HepG2 (cell line): ENCODE data around the gene TM9SF4. TPM values are rescaled to one million over a fixed set of nuclear protein-coding genes. Genes with fewer than 3 reads are reported as not detected.
A peak's percentile ranks its signal among the peaks of the same experiment; 100 is the strongest.

Experiments
- ONECUT2 ChIP-seq: sonication (generic); formaldehyde crosslinking; IDR thresholded peaks from 2 replicates; pipeline ENCODE4 v1.4.0; 2020; ENCODE audit warnings: missing genetic modification reagents
- PCBP2 ChIP-seq: fragments of 200-400 bp; formaldehyde crosslinking; optimal IDR thresholded peaks from 2 replicates; pipeline ENCODE3; 2018; ENCODE audit warnings: low read length, low read depth; ENCODE audit not compliant: poor library complexity, severe bottlenecking
- ZNF567 ChIP-seq: sonication (generic); formaldehyde crosslinking; IDR thresholded peaks from 2 replicates; pipeline ENCODE4 v1.8.1; 2023; ENCODE audit warnings: mild to moderate bottlenecking, missing genetic modification reagents, borderline replicate concordance
- polyA plus RNA-seq, 8 experiments: library from polyadenylated mRNA; depleted of rRNA in 3 of 8; stranded (reverse) in 7 of 8; unstranded in 1 of 8; fragments of >200 nt; fragmentation: Illumina TruSeq in 4 of 8; extraction: Trizol in 4 of 8; gene quantifications; 2 replicates each; pipeline versions ENCODE4 v1.2.1 to v1.2.3, GENCODE V29; 2011 to 2016; ENCODE audit warnings: low read depth in 4 of 8, missing spikeins in 1 of 8, mixed read lengths in 1 of 8; ENCODE audit not compliant: insufficient read depth in 1 of 8
- total RNA-seq, 5 experiments: library from RNA; depleted of rRNA; stranded (reverse); fragments of >200 nt; fragmentation: Illumina TruSeq; extraction: Trizol; gene quantifications; 2 replicates each; pipeline ENCODE4 v1.2.3, GENCODE V29; 2016; ENCODE audit warnings: low read depth in 1 of 5
- TF ChIP-seq, protein P1 (sequence below): sonication (generic); formaldehyde crosslinking; IDR thresholded peaks from one replicate; pipeline ENCODE4 v1.5.1; 2020; ENCODE audit warnings: mild to moderate bottlenecking, missing genetic modification reagents; ENCODE audit errors: not compliant biosample characterization
- TF ChIP-seq, protein P2 (sequence below): sonication (generic); formaldehyde crosslinking; IDR thresholded peaks from 2 replicates; pipeline ENCODE4 v1.4.0; 2020; ENCODE audit warnings: mild to moderate bottlenecking, missing genetic modification reagents
- TF ChIP-seq, protein P3 (sequence below): sonication (generic); formaldehyde crosslinking; IDR thresholded peaks from 2 replicates; pipeline ENCODE4 v1.5.0; 2020; ENCODE audit warnings: mild to moderate bottlenecking, missing genetic modification reagents, borderline replicate concordance
- TF ChIP-seq, protein P4 (sequence below): conservative IDR thresholded peaks from 2 replicates; pipeline ENCODE4 v1.6.1; 2018; ENCODE audit warnings: missing genetic modification reagents

The TM9SF4 gene
- total and polyA plus RNA-seq, 2 of the 13 experiments (the other 11 are each of a cell fraction or from before 2014, with no cell fraction given), result 53.5 to 171 TPM

DNA sequence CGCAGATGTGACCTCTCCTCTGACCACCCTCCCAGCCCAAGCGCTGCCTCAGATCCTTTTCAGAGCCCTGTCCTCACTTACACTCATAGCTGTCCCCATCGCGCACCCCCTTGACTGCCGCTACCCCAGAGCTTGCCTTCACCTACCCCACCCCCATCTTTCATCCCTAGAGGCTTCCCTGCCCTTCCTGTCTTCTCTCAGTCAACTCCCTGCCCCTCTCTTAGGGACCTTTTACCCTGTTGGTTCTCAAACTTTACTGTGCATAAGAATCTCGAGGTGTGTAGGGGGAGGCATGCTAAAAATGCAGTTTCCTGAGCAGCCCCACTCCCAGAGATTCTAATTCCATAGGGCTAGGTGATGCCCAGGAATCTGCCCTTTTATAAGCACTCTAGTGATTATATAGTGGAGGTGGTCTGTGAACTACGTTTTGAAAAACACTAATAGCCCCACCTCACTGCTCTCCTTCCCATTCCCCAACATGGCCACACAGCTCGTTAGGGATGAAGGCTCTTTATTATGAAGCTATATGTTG is 725 bp downstream of the TM9SF4 start (continued):
- TF ChIP-seq, protein P1, sequence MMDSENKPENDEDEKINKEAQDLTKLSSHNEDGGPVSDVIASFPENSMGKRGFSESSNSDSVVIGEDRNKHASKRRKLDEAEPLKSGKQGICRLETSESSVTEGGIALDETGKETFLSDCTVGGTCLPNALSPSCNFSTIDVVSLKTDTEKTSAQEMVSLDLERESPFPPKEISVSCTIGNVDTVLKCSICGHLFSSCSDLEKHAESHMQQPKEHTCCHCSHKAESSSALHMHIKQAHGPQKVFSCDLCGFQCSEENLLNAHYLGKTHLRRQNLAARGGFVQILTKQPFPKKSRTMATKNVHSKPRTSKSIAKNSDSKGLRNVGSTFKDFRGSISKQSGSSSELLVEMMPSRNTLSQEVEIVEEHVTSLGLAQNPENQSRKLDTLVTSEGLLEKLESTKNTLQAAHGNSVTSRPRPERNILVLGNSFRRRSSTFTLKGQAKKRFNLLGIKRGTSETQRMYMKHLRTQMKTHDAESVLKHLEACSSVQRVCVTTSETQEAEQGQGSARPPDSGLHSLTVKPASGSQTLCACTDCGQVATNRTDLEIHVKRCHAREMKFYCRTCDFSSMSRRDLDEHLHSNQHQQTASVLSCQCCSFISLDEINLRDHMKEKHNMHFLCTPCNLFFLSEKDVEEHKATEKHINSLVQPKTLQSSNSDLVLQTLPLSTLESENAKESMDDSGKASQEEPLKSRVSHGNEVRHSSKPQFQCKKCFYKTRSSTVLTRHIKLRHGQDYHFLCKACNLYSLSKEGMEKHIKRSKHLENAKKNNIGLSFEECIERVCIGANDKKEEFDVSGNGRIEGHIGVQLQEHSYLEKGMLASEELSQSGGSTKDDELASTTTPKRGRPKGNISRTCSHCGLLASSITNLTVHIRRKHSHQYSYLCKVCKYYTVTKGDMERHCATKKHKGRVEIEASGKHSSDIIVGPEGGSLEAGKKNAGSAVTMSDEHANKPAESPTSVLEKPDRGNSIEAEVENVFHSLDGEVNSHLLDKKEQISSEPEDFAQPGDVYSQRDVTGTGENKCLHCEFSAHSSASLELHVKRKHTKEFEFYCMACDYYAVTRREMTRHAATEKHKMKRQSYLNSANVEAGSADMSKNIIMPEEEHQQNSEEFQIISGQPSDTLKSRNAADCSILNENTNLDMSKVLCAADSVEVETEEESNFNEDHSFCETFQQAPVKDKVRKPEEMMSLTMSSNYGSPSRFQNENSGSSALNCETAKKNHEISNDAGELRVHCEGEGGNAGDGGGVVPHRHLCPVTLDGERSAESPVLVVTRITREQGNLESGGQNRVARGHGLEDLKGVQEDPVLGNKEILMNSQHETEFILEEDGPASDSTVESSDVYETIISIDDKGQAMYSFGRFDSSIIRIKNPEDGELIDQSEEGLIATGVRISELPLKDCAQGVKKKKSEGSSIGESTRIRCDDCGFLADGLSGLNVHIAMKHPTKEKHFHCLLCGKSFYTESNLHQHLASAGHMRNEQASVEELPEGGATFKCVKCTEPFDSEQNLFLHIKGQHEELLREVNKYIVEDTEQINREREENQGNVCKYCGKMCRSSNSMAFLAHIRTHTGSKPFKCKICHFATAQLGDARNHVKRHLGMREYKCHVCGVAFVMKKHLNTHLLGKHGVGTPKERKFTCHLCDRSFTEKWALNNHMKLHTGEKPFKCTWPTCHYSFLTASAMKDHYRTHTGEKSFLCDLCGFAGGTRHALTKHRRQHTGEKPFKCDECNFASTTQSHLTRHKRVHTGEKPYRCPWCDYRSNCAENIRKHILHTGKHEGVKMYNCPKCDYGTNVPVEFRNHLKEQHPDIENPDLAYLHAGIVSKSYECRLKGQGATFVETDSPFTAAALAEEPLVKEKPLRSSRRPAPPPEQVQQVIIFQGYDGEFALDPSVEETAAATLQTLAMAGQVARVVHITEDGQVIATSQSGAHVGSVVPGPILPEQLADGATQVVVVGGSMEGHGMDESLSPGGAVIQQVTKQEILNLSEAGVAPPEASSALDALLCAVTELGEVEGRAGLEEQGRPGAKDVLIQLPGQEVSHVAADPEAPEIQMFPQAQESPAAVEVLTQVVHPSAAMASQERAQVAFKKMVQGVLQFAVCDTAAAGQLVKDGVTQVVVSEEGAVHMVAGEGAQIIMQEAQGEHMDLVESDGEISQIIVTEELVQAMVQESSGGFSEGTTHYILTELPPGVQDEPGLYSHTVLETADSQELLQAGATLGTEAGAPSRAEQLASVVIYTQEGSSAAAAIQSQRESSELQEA (CRISPR knock-in tag), result peak; percentile 1
- no peak for TF ChIP-seq ONECUT2 (CRISPR knock-in tag)
- TF ChIP-seq, protein P2, sequence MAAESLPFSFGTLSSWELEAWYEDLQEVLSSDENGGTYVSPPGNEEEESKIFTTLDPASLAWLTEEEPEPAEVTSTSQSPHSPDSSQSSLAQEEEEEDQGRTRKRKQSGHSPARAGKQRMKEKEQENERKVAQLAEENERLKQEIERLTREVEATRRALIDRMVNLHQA (CRISPR knock-in tag), result no peak
- TF ChIP-seq ZNF567 (CRISPR knock-in tag), result peak; percentile 51; the same call in 1 of the 2 replicates
- TF ChIP-seq PCBP2, result peak; percentile 51
- TF ChIP-seq, protein P3, sequence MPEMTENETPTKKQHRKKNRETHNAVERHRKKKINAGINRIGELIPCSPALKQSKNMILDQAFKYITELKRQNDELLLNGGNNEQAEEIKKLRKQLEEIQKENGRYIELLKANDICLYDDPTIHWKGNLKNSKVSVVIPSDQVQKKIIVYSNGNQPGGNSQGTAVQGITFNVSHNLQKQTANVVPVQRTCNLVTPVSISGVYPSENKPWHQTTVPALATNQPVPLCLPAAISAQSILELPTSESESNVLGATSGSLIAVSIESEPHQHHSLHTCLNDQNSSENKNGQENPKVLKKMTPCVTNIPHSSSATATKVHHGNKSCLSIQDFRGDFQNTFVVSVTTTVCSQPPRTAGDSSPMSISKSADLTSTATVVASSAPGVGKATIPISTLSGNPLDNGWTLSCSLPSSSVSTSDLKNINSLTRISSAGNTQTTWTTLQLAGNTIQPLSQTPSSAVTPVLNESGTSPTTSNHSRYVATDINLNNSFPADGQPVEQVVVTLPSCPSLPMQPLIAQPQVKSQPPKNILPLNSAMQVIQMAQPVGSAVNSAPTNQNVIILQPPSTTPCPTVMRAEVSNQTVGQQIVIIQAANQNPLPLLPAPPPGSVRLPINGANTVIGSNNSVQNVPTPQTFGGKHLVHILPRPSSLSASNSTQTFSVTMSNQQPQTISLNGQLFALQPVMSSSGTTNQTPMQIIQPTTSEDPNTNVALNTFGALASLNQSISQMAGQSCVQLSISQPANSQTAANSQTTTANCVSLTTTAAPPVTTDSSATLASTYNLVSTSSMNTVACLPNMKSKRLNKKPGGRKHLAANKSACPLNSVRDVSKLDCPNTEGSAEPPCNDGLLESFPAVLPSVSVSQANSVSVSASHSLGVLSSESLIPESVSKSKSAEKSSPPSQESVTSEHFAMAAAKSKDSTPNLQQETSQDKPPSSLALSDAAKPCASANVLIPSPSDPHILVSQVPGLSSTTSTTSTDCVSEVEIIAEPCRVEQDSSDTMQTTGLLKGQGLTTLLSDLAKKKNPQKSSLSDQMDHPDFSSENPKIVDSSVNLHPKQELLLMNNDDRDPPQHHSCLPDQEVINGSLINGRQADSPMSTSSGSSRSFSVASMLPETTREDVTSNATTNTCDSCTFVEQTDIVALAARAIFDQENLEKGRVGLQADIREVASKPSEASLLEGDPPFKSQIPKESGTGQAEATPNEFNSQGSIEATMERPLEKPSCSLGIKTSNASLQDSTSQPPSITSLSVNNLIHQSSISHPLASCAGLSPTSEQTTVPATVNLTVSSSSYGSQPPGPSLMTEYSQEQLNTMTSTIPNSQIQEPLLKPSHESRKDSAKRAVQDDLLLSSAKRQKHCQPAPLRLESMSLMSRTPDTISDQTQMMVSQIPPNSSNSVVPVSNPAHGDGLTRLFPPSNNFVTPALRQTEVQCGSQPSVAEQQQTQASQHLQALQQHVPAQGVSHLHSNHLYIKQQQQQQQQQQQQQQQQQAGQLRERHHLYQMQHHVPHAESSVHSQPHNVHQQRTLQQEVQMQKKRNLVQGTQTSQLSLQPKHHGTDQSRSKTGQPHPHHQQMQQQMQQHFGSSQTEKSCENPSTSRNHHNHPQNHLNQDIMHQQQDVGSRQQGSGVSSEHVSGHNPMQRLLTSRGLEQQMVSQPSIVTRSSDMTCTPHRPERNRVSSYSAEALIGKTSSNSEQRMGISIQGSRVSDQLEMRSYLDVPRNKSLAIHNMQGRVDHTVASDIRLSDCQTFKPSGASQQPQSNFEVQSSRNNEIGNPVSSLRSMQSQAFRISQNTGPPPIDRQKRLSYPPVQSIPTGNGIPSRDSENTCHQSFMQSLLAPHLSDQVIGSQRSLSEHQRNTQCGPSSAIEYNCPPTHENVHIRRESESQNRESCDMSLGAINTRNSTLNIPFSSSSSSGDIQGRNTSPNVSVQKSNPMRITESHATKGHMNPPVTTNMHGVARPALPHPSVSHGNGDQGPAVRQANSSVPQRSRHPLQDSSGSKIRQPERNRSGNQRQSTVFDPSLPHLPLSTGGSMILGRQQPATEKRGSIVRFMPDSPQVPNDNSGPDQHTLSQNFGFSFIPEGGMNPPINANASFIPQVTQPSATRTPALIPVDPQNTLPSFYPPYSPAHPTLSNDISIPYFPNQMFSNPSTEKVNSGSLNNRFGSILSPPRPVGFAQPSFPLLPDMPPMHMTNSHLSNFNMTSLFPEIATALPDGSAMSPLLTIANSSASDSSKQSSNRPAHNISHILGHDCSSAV (CRISPR knock-in tag), result no peak
- TF ChIP-seq, protein P4, sequence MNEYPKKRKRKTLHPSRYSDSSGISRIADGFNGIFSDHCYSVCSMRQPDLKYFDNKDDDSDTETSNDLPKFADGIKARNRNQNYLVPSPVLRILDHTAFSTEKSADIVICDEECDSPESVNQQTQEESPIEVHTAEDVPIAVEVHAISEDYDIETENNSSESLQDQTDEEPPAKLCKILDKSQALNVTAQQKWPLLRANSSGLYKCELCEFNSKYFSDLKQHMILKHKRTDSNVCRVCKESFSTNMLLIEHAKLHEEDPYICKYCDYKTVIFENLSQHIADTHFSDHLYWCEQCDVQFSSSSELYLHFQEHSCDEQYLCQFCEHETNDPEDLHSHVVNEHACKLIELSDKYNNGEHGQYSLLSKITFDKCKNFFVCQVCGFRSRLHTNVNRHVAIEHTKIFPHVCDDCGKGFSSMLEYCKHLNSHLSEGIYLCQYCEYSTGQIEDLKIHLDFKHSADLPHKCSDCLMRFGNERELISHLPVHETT (CRISPR knock-in tag), result no peak
